ENCODE results near the gene MAK.
"Not testable (repeated sequence)": the region's sequence is repeated elsewhere in the genome, so short reads cannot be mapped to it uniquely, and the experiment has no call there.

MAK gene, protein sequence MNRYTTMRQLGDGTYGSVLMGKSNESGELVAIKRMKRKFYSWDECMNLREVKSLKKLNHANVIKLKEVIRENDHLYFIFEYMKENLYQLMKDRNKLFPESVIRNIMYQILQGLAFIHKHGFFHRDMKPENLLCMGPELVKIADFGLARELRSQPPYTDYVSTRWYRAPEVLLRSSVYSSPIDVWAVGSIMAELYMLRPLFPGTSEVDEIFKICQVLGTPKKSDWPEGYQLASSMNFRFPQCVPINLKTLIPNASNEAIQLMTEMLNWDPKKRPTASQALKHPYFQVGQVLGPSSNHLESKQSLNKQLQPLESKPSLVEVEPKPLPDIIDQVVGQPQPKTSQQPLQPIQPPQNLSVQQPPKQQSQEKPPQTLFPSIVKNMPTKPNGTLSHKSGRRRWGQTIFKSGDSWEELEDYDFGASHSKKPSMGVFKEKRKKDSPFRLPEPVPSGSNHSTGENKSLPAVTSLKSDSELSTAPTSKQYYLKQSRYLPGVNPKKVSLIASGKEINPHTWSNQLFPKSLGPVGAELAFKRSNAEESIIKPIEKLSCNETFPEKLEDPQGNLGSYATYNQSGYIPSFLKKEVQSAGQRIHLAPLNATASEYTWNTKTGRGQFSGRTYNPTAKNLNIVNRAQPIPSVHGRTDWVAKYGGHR

DNA sequence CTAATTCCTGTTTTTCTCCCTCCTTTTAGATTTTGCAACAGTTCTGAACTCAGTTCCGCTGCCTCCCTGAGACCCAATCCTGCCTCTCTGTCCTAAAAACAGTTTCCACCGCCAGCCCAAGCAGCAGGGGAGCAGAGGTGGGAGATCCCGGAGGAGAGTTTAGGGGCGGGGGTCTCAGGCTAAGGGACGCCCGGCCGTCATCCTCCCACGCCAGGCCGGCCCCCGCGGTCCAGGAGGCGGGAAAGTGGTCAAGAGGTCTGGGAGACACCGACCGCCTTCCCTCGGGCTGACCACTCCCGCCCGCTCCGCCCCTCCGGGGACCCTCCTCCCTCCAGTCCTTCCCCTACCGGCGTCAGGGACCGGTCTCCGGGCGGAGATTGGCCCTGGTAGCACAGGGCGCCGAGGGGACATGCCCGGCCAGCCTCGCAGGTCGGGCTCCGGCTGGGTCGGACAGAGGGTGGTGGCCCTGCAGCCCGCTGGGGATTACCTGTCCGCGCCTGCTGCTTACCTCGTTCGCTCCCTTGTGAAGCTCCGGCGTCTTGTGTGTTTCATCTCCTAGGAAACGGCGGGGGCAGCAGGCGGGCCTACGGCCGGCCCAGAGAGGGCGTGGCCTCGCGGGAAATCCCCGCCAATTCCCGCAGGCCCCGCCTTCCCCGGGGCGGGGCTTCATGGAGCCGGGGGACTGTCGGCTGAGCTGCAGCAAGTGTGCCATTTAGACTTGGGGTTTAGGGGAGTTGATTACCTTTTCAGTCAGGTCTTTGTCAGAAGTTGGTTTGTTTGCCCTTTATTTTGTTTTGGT is at the start of gene MAK:
Gene MAK, minus strand, starts transcription at position 545 of the 799 bp plus-strand sequence. CDS start 7,891 bp downstream, outside the sequence.
- DNase-seq = peak; percentile 42

DNA sequence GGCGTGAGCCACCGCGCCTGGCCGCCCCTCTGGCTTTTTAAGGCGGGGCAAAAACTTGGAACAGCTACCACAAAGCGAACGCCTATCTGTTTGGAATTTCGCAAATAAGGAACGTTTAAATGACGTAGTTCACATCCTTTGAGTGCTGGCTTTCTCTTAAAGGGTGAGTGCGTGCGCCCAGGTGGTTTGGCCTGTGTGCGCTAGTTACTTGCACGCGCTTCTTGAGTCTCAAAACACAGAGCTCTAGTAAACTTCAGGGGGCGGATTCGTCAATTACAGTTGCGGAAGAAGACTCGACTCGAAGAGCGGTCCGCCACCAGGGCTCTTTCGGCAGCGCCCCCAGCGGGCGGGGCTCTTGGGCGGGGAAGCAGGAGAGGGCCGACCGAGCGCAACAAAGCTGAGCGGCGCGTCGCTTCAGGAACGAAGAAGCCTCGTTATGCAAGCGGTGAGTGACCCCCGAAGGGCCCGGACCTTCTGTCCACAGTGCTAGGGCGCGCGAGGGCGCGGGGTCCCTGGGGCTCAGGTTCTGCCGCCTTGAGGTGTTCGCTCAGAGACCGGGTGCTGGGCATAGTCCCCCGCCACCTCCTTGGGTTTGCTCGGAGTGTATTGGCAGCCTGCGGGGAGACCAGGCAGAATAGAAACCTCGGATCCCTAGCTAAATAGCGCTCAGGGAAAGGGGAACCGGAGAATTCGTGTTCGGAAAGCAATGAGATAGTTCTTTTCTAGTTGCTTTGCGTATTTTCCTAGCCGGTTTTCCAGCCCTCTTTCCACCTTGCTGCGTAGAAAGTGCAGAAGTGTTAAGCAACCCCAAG is 48.6 kb upstream of the MAK start, which contains the start of gene SYCP2L:
Gene SYCP2L, plus strand, starts transcription at position 362 of the 812 bp plus-strand sequence. Its CDS starts 75 bp downstream, at position 437.
- DNase-seq = no peak

- not testable (repeated sequence) for DNase-seq
These were observed 48.0 kb upstream of the MAK start for GRCh38 chr6:10886365-10886690.

DNA sequence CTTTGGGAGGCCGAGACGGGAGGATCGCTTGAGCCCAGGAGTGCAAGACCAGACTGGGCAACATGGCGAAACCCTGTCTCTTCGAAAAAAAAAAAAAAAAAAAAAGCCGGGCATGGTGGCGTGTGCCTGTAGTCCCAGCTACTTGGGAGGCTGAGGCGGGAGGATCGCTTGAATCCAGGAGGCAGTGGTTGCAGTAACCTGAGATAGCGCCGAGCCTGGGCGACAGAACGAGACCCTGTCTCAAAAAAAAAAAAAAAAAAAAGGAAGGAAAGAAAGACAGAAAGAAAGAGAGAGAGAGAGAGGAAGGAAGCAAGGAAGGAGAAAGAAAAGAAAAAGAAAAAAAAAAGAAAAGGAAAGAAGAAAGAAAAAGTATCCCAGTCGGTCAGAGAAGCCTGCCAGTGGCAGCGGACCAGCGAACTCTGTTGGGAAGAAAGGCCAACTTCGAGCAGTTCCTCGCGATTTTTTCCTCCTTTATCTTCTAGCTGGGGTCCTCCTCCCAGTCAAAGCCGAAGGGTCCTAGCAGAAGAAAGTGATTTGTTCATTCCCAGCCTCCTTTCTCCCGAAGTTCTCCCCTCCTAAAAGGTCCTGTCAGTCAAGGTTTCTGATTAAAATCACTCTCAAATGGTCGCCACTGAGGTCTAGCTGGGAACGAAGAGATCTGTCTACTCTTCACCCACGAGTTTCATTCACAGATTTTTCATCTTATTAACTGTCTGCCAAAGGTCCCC is 46.1 kb upstream of the MAK start:
- DNase-seq = no peak

DNA sequence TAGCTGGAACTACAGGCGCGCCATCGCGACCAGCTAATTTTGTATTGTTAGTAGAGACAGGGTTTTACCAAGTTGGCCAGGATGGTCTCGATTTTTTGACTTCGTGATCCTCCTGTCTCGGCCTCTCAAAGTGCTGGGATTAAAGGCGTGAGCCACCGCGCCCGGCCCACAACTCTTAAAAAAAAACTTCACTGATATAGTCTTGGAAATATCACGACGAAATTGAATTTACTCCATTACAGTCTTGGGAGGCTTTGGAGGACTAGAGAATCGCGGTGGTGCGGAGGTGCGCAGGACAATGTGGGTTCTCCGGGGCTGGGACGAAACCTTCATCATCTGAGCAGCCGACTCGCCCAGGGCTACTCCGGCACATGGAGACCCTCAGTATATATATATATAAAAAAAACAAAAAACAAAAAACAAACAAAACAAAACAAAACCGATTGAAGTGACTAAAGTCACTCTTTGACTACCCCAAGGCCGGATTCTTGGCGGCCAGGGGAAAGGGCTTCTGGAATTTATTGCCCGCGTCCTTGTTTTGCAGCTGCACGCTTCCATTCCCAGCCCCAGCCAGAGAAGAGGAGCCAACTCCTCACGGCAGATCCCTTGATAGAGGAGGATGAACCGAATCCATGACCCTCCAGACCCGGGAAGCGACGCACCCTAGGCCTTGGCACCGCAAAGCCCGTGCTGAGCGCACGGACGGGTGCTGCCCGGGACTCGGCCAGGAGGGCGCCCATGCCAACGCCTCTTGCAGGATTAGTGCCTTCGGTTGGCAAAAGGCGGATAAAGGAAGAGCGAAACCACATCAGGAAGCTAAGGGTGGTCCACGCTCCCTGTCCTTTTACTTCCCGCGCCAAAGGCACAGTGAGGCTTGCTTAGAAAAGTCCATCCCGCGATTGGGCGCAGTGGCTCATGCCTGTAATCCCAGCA is 45.2 kb upstream of the MAK start:
- DNase-seq = no peak

DNA sequence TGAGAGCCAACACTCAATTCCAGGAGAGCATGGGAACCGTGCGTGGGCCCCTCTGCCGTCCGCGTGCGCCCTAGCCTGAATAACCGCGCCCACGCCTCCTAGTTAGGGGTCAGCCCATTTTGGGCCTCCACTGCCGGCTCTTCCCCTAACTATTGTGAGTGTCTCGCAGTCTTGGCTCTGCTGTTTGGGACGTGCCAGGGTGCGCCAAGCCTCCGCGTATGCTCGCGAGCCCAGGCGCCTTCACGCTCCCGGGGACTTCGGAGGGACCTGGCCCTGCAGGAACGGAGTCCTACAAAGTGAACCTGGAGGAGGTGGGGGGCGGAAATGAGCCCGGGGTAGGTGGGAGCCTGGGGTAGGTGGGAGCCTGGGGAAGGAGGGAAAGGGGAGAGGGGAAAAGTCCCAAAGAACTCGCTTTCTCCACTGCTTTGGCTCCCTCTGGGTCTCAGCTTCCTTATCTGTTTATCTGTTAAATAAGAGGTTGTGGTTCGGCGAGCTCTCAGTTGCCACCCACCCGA is 44.4 kb upstream of the MAK start:
- DNase-seq = no peak

GRCh38 chr6:10882253-10882630 is 43.9 kb upstream of the MAK start:
- DNase-seq = not testable (repeated sequence)

- no peak for DNase-seq
These were observed 42.0 kb upstream of the MAK start for GRCh38 chr6:10880366-10880765.

DNA sequence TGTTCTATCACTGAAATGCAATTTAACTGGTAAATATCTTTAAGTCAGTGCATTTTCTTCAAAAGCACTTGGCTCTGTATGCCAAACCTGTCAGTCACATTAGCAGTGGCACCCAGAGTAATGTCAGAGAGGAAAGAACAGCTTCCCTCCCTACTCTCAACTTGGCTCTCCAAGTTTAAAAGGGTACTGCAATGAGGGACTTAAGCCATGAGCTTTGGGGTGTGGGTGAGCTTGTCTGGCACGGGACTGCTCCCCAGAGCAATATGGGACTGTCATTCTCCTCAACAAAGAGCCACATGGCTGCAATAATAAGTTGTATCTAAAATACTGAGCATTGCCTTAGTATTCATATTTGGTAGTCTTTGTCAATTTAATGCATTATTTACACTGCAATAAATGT is 39.5 kb upstream of the MAK start:
- no peak for DNase-seq

DNA sequence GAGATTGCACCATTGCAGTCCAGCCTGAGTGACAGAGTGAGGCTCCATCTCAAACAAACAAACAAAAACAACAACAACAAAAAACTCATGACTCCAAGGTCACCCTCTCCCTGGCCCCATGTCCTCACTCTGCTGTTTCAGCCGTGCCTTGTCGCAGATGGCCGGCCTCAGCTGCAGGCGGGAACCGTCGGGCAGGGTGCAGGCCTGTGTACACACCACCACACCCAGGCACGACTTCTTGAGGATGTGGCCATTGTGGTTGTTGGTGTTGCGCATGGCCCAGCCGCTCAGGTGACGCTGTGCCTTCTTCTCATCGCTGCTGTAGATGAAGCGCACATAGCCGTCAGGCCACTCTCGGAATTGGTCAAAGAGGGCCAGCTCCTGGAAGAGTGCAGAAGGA is 38.7 kb upstream of the MAK start:
- DNase-seq = no peak

DNA sequence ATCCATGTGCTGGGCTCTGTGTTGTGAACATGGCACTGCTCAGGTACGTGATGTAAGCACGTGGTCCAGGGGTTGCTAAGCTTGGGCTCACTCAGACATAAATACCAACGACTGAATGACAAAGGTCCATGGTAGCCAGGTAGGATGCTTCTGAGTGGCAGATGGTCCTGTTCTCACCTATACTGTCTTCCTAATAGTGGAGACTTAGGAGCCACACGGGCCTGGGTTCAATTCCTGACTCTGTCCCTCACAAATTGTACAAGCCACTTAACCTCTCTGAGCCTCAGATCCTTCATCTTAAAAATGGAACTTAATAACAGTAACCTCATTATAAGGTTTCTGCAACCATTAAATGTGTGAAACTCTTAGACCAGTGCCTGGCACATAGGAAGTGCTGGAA is 36.7 kb upstream of the MAK start:
- DNase-seq = no peak

GRCh38 chr6:10874207-10874606 is 35.9 kb upstream of the MAK start:
- DNase-seq = no peak

DNA sequence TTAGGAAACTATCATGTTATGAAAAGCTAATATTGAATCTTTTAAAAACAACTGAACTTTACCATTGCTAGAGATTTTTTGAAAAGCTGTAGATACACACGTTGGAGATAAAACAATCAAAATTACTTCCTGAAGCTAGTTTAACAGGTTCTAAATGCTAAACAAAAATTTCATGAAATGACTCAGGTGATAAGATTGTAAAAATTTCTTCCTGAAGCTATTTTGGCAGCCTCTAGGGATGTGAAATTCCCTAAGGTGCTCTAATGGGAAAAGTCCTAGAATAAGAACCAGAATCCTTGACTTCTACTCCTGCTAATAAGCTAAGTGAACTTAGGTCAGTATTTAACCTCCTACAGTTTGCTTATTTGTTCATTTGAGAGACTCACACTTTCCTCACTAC is 35.0 kb upstream of the MAK start:
- DNase-seq = no peak

- no peak for DNase-seq
These were observed 29.6 kb upstream of the MAK start for GRCh38 chr6:10867952-10868351.

GRCh38 chr6:10866709-10867108 is 28.4 kb upstream of the MAK start:
- DNase-seq = not testable (repeated sequence)

- DNase-seq = not testable (repeated sequence)
These were observed 24.7 kb upstream of the MAK start for GRCh38 chr6:10863031-10863430.

DNA sequence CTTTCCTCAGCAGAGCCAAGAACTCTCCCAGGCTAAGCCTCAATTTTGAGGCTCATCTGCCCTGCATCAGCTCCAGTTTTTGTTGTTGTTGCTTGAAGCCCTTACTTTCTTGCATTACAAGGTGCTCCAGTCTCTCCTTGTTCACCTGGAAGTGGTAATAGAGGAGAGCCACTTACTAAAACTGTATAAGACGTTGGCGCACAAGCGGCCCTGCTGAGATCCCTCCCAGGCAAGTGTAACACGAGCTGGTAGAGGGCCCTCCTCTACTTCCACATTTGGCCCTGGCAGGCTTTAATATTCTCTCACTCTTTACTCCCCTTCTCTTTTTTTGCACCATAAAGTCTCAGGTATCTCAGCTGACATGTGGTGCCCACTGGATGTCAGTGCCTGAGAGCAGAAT is 24.0 kb upstream of the MAK start:
- DNase-seq = no peak

DNA sequence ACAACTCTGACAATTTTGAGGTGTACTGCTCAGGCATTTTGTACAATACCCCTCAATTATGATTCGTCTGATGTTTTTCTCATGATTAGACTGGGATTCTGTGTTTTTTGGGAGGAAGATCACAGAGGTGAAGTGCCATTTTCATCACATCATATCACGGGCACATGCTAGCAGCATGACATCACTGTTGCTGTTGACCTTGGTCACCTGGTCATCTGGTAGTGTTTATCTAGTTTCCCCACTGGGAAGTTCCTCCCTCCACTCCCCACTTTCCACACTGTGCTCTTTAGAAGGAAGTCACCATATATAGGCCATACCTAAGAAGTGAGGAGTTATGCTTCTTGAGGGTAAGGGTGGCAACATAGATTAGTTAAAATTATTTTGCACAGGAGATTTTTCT is 22.7 kb upstream of the MAK start:
- no peak for DNase-seq

DNA sequence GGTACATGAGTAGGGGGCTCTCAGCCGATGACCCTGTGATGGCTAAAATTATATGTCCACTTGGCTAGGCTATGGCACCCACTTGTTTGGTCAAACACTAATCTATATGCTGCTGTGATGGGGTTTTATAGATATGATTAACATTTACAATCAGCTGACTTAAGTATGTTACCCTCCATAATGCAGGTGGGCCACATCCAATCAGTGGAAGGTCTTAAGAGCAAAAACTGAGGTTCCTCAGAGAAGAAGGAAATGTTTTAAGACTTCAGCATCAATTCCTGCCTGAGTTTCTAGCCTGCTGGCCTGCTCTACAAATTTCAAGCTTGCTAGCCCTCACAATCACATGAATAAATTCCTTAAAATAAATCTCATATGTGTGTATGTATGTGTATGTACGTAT is 18.9 kb upstream of the MAK start:
- DNase-seq = no peak

DNA sequence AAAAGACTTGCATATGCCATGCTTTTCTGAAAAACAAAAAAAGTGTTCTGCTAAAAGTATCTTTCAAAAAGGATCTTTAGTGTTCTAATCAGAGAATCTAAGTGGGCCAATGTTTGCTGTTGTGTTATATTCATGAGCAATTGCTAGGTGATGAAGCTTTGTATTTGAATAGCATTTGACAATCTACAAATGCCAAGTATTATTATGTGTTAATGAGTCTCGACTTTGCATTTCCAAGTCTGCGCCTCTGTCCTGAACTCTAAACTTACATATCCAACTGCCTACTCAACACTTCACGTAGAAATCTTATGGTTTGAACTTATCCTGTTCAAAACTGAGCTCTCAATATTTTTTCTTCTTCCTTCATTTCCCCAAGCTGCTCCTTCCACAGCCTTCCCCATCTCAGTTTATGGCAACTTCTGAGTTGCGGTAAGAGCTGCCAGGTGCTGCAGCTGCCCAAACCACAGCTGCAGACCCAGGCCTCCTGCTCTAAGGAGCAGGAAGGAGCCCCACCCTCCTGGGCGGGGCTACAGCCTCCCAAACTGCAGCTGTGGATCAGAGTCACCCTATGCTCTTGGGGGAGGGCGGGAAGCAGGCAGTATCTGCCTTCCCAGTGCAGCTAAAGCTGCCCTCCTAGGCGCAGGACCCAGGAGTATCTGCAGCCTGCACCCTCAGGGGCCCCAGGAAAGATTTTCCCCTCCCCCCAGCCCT is 16.7 kb upstream of the MAK start:
- DNase-seq = no peak
